HepG2 (cell line): ENCODE results near the gene DGAT2. TPM values are rescaled to one million over a fixed set of nuclear protein-coding genes. Genes with fewer than 3 reads are reported as not detected.
A peak's percentile ranks its signal among the peaks of the same experiment; 100 is the strongest.

Experiments
- NAIF1 ChIP-seq: sonication (generic); formaldehyde crosslinking; IDR thresholded peaks from 2 replicates; pipeline ENCODE4 v1.5.0; 2020; ENCODE audit warnings: mild to moderate bottlenecking, missing genetic modification reagents, borderline replicate concordance
- NCOA2 ChIP-seq: sonication (generic); formaldehyde crosslinking; IDR thresholded peaks from 2 replicates; pipeline ENCODE4 v1.8.0; 2022; ENCODE audit warnings: inconsistent platforms
- PITX1 ChIP-seq: sonication (generic); formaldehyde crosslinking; IDR thresholded peaks from 2 replicates; pipeline ENCODE4 v1.5.1; 2020; ENCODE audit warnings: mild to moderate bottlenecking, missing genetic modification reagents
- RBM39 ChIP-seq: fragments of 200-400 bp; formaldehyde crosslinking; IDR thresholded peaks from one replicate; pipeline ENCODE4 v1.6.1; 2018; ENCODE audit warnings: antibody characterized with exemption, mild to moderate bottlenecking, low read depth, low read length; ENCODE audit not compliant: poor library complexity, severe bottlenecking
- SP140L ChIP-seq: sonication (generic); formaldehyde crosslinking; IDR thresholded peaks from 2 replicates; pipeline ENCODE4 v1.4.0; 2020; ENCODE audit warnings: missing genetic modification reagents, borderline replicate concordance
- TRIM24 ChIP-seq: sonication (generic); formaldehyde crosslinking; IDR thresholded peaks from 2 replicates; pipeline ENCODE4 v1.8.0; 2022; ENCODE audit warnings: mild to moderate bottlenecking, missing genetic modification reagents
- ZFP90 ChIP-seq: sonication (generic); formaldehyde crosslinking; IDR thresholded peaks from 2 replicates; pipeline ENCODE4 v1.8.0; 2022; ENCODE audit warnings: missing genetic modification reagents, mild to moderate bottlenecking, inconsistent platforms, borderline replicate concordance
- ZNF263 ChIP-seq: sonication (generic); formaldehyde crosslinking; IDR thresholded peaks from 2 replicates; pipeline ENCODE4 v1.4.0; 2020; ENCODE audit warnings: missing genetic modification reagents
- ZNF670 ChIP-seq: sonication (generic); formaldehyde crosslinking; IDR thresholded peaks from 2 replicates; pipeline ENCODE4 v1.8.0; 2022; ENCODE audit warnings: mild to moderate bottlenecking, missing genetic modification reagents, borderline replicate concordance
- ZNF747 ChIP-seq: sonication (generic); formaldehyde crosslinking; IDR thresholded peaks from 2 replicates; pipeline ENCODE4 v1.8.1; 2023; ENCODE audit warnings: missing genetic modification reagents, mild to moderate bottlenecking, borderline replicate concordance
- polyA plus RNA-seq, 8 experiments: library from polyadenylated mRNA; depleted of rRNA in 3 of 8; stranded (reverse) in 7 of 8; unstranded in 1 of 8; fragments of >200 nt; fragmentation: Illumina TruSeq in 4 of 8; extraction: Trizol in 4 of 8; gene quantifications; 2 replicates each; pipeline versions ENCODE4 v1.2.1 to v1.2.3, GENCODE V29; 2011 to 2016; ENCODE audit warnings: low read depth in 4 of 8, missing spikeins in 1 of 8, mixed read lengths in 1 of 8; ENCODE audit not compliant: insufficient read depth in 1 of 8
- total RNA-seq, 5 experiments: library from RNA; depleted of rRNA; stranded (reverse); fragments of >200 nt; fragmentation: Illumina TruSeq; extraction: Trizol; gene quantifications; 2 replicates each; pipeline ENCODE4 v1.2.3, GENCODE V29; 2016; ENCODE audit warnings: low read depth in 1 of 5
- TF ChIP-seq, protein P1 (sequence below): sonication (generic); formaldehyde crosslinking; IDR thresholded peaks from 2 replicates; pipeline ENCODE4 v1.4.0; 2020; ENCODE audit warnings: low read depth, missing genetic modification reagents
- TF ChIP-seq, protein P2 (sequence below), 2 experiments: sonication (generic) in 1 of 2; formaldehyde crosslinking in 1 of 2; IDR thresholded peaks; 2 replicates each; pipeline versions ENCODE4 v1.6.1 to v1.9.0; 2014 to 2022; ENCODE audit warnings: antibody characterized with exemption in 1 of 2, borderline replicate concordance in 1 of 2, inconsistent platforms in 1 of 2, low read depth in 1 of 2, missing genetic modification reagents in 1 of 2
- TF ChIP-seq, protein P3 (sequence below): sonication (generic); formaldehyde crosslinking; IDR thresholded peaks from 2 replicates; pipeline ENCODE4 v1.5.0; 2020; ENCODE audit warnings: missing genetic modification reagents

Gene DGAT2
- total and polyA plus RNA-seq, 2 of the 13 experiments (the other 11 are each of a cell fraction or from before 2014, with no cell fraction given) = 39.0 to 65.6 TPM

DNA sequence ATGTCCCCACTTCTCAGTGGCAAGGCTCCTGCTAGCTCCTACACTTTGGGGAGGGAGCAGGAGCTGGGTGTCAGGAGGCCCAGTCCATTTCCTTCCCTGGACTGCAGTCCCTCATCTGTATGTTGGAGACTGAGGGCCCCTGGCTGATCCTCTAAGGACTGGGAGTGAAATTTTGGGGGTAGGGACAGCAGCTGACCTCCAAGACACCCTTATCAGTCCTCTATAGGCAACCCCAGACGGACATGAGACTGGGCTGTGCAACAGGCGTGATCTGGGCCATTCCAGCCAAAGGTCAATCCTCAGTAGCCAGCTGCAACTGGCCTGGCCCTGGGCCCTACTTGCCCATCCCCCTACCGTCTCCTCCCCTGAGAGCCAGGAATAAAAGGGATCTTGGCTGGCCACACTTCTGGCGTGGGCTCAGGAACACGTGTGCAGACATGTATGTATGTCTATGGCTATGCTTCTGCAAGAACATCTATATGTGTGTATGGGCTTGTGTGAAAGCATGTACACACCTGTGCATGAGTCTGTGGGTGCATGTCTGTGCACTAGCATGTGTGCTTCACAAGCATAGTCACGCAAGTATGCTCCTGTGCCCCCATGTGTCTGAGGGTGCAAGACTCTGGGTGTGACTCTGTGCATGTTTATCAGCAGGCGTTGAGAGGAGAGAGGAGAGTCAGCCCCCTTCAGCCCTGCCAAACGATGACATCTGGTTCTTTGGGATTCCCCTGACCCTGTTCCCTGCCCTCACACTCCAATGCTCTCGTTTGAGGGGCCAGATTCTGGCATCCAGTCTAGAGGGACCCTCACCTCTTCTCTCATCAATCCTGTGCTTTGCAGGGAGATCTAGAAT is 24.6 kb upstream of the DGAT2 start (continued):
- TF ChIP-seq, protein P1, sequence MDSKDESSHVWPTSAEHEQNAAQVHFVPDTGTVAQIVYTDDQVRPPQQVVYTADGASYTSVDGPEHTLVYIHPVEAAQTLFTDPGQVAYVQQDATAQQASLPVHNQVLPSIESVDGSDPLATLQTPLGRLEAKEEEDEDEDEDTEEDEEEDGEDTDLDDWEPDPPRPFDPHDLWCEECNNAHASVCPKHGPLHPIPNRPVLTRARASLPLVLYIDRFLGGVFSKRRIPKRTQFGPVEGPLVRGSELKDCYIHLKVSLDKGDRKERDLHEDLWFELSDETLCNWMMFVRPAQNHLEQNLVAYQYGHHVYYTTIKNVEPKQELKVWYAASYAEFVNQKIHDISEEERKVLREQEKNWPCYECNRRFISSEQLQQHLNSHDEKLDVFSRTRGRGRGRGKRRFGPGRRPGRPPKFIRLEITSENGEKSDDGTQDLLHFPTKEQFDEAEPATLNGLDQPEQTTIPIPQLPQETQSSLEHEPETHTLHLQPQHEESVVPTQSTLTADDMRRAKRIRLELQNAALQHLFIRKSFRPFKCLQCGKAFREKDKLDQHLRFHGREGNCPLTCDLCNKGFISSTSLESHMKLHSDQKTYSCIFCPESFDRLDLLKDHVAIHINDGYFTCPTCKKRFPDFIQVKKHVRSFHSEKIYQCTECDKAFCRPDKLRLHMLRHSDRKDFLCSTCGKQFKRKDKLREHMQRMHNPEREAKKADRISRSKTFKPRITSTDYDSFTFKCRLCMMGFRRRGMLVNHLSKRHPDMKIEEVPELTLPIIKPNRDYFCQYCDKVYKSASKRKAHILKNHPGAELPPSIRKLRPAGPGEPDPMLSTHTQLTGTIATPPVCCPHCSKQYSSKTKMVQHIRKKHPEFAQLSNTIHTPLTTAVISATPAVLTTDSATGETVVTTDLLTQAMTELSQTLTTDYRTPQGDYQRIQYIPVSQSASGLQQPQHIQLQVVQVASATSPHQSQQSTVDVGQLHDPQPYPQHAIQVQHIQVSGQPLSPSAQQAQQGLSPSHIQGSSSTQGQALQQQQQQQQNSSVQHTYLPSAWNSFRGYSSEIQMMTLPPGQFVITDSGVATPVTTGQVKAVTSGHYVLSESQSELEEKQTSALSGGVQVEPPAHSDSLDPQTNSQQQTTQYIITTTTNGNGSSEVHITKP (CRISPR knock-in tag) = no peak; the same call in 1 of the 2 replicates
- TF ChIP-seq NAIF1 (CRISPR knock-in tag) = no peak
- no peak for TF ChIP-seq ZNF263 (CRISPR knock-in tag)
- peak; percentile 87; the same call in 1 of the 2 replicates for TF ChIP-seq PITX1
- TF ChIP-seq SP140L = no peak
- peak; percentile 68; the same call in 1 of the 2 replicates for TF ChIP-seq TRIM24 (CRISPR knock-in tag)
- TF ChIP-seq ZNF747 (CRISPR knock-in tag) = 0 out of 2 replicates have a peak, but pooled peaks have one; percentile 49
- no peak for TF ChIP-seq ZFP90 (CRISPR knock-in tag)
- TF ChIP-seq RBM39 = no peak
- TF ChIP-seq, protein P2, sequence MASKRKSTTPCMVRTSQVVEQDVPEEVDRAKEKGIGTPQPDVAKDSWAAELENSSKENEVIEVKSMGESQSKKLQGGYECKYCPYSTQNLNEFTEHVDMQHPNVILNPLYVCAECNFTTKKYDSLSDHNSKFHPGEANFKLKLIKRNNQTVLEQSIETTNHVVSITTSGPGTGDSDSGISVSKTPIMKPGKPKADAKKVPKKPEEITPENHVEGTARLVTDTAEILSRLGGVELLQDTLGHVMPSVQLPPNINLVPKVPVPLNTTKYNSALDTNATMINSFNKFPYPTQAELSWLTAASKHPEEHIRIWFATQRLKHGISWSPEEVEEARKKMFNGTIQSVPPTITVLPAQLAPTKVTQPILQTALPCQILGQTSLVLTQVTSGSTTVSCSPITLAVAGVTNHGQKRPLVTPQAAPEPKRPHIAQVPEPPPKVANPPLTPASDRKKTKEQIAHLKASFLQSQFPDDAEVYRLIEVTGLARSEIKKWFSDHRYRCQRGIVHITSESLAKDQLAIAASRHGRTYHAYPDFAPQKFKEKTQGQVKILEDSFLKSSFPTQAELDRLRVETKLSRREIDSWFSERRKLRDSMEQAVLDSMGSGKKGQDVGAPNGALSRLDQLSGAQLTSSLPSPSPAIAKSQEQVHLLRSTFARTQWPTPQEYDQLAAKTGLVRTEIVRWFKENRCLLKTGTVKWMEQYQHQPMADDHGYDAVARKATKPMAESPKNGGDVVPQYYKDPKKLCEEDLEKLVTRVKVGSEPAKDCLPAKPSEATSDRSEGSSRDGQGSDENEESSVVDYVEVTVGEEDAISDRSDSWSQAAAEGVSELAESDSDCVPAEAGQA (IDR thresholded peaks at IDR 0.05; ENCODE audit: low read depth) = no peak
- TF ChIP-seq, protein P2 (CRISPR knock-in tag; IDR thresholded peaks at IDR 0.05; ENCODE audit: borderline replicate concordance) = no peak
- TF ChIP-seq, protein P3, sequence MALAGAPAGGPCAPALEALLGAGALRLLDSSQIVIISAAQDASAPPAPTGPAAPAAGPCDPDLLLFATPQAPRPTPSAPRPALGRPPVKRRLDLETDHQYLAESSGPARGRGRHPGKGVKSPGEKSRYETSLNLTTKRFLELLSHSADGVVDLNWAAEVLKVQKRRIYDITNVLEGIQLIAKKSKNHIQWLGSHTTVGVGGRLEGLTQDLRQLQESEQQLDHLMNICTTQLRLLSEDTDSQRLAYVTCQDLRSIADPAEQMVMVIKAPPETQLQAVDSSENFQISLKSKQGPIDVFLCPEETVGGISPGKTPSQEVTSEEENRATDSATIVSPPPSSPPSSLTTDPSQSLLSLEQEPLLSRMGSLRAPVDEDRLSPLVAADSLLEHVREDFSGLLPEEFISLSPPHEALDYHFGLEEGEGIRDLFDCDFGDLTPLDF (CRISPR knock-in tag) = no peak
- TF ChIP-seq NCOA2 (CRISPR knock-in tag) = peak; percentile 58; the same call in 1 of the 2 replicates
- no peak for TF ChIP-seq ZNF670
